GM23338 (cell line): Measurements from ENCODE around the gene RNF19B. TPM values are rescaled to one million over a fixed set of nuclear protein-coding genes. Genes with fewer than 3 reads are reported as not detected.

Source experiments
- ATAC-seq: fragments of 200-7000 bp; cut with Tn5 transposase; 3 replicates; pipeline ENCODE4 v1.9.1; 2020
- DNase-seq: peaks from one replicate; pipeline ENCODE4 v3.0.0-alpha.2; 2015; ENCODE audit warnings: low spot score
- H2AFZ ChIP-seq: fragments of 200-600 bp; sonication (generic); 2 replicates; pipeline ENCODE4 v1.8.0; 2016; ENCODE audit warnings: antibody characterized with exemption, mild to moderate bottlenecking, moderate library complexity
- H3F3A ChIP-seq: fragments of 200-600 bp; sonication (generic); replicated peaks from 2 replicates; pipeline ENCODE4 v1.8.0; 2017; ENCODE audit warnings: antibody characterized with exemption, mixed run types, low read depth
- H3K27ac ChIP-seq: fragments of 200-600 bp; sonication (generic); 2 replicates; pipeline ENCODE4 v1.6.1; 2016; ENCODE audit warnings: low read depth
- H3K27me3 ChIP-seq: fragments of 200-600 bp; sonication (generic); 2 replicates; pipeline ENCODE4 v1.8.0; 2016; ENCODE audit warnings: mild to moderate bottlenecking, mixed run types, moderate library complexity; ENCODE audit not compliant: insufficient read depth
- H3K36me3 ChIP-seq: fragments of 200-600 bp; sonication (generic); 2 replicates; pipeline ENCODE4 v1.8.0; 2016; ENCODE audit warnings: mild to moderate bottlenecking; ENCODE audit not compliant: insufficient read depth
- H3K4me1 ChIP-seq: fragments of 200-600 bp; sonication (generic); 2 replicates; pipeline ENCODE4 v1.8.0; 2016; ENCODE audit warnings: mild to moderate bottlenecking, moderate library complexity; ENCODE audit not compliant: insufficient read depth
- H3K4me2 ChIP-seq: fragments of 200-600 bp; sonication (generic); 2 replicates; pipeline ENCODE4 v1.7.1; 2017; ENCODE audit warnings: mixed run types
- H3K4me3 ChIP-seq: fragments of 200-600 bp; sonication (generic); 2 replicates; pipeline ENCODE4 v1.6.1; 2016; ENCODE audit warnings: mixed run types
- H3K79me2 ChIP-seq: fragments of 200-600 bp; sonication (generic); replicated peaks from 2 replicates; pipeline ENCODE4 v1.8.0; 2017; ENCODE audit warnings: mild to moderate bottlenecking; ENCODE audit not compliant: insufficient read depth
- H3K9me2 ChIP-seq: fragments of 200-600 bp; sonication (generic); 2 replicates; pipeline ENCODE4 v1.8.0; 2017; ENCODE audit not compliant: insufficient read depth
- H4K20me1 ChIP-seq: fragments of 200-600 bp; sonication (generic); replicated peaks from 2 replicates; pipeline ENCODE4 v1.8.0; 2017; ENCODE audit warnings: mild to moderate bottlenecking; ENCODE audit not compliant: insufficient read depth
- H3K27ac Mint-ChIP-seq: 2 replicates; pipeline ENCODE4 v1.8.0; 2020; ENCODE audit warnings: inconsistent platforms, mild to moderate bottlenecking, moderate library complexity, mixed read lengths
- H3K27me3 Mint-ChIP-seq: 3 replicates; pipeline ENCODE4 v1.8.0; 2022; ENCODE audit warnings: low read depth, mild to moderate bottlenecking, moderate library complexity, mixed read lengths, inconsistent platforms; ENCODE audit not compliant: insufficient read depth, poor library complexity
- H3K36me3 Mint-ChIP-seq: 3 replicates; pipeline ENCODE4 v1.8.0; 2021; ENCODE audit warnings: low read depth, mild to moderate bottlenecking, inconsistent platforms, moderate library complexity, mixed read lengths
- H3K4me1 Mint-ChIP-seq: 3 replicates; pipeline ENCODE4 v1.8.0; 2020; ENCODE audit warnings: mild to moderate bottlenecking, inconsistent platforms, mixed read lengths
- H3K4me3 Mint-ChIP-seq: 3 replicates; pipeline ENCODE4 v1.8.0; 2021; ENCODE audit warnings: moderate library complexity, mild to moderate bottlenecking, inconsistent platforms, mixed read lengths
- H3K9me3 Mint-ChIP-seq: 3 replicates; pipeline ENCODE4 v1.8.0; 2020; ENCODE audit warnings: moderate library complexity, mild to moderate bottlenecking, inconsistent platforms, mixed read lengths
- CREB1 ChIP-seq: fragments of 250-450 bp; sonication (Bioruptor Pico); IDR thresholded peaks from 2 replicates; pipeline ENCODE4 v1.5.0; 2020; ENCODE audit warnings: low read depth, mild to moderate bottlenecking, moderate library complexity
- ETS1 ChIP-seq: IDR thresholded peaks from 2 replicates; pipeline ENCODE4 v1.6.1; 2016; ENCODE audit warnings: antibody characterized with exemption
- EZH2 ChIP-seq: fragments of 200-600 bp; sonication (generic); IDR thresholded peaks from one replicate; pipeline ENCODE4 v1.8.0; 2017; ENCODE audit warnings: antibody characterized with exemption, mild to moderate bottlenecking, low read depth; ENCODE audit not compliant: unreplicated experiment
- EZH2phosphoT487 ChIP-seq: fragments of 200-600 bp; sonication (generic); IDR thresholded peaks from one replicate; pipeline ENCODE4 v1.8.1; 2018; ENCODE audit warnings: antibody characterized with exemption; ENCODE audit not compliant: unreplicated experiment
- JUNB ChIP-seq: IDR thresholded peaks from one replicate; pipeline ENCODE4 v1.6.1; 2016; ENCODE audit warnings: antibody characterized with exemption; ENCODE audit not compliant: unreplicated experiment
- NANOG ChIP-seq: IDR thresholded peaks from 2 replicates; pipeline ENCODE4 v1.6.1; 2016; ENCODE audit warnings: antibody characterized with exemption, borderline replicate concordance
- POLR2AphosphoS5 ChIP-seq: IDR thresholded peaks from 2 replicates; pipeline ENCODE4 v1.6.1; 2016; ENCODE audit warnings: antibody characterized with exemption, low read depth
- REST ChIP-seq: IDR thresholded peaks from one replicate; pipeline ENCODE4 v1.6.1; 2018; ENCODE audit warnings: antibody characterized with exemption; ENCODE audit not compliant: unreplicated experiment
- STAT1 ChIP-seq: IDR thresholded peaks from one replicate; pipeline ENCODE4 v1.6.1; 2016; ENCODE audit warnings: antibody characterized with exemption; ENCODE audit not compliant: unreplicated experiment
- ZNF114 ChIP-seq: fragments of 250-450 bp; sonication (Bioruptor Pico); IDR thresholded peaks from 2 replicates; pipeline ENCODE4 v1.5.0; 2020; ENCODE audit warnings: mild to moderate bottlenecking, moderate library complexity
- ZNF331 ChIP-seq: fragments of 250-450 bp; sonication (Bioruptor Pico); IDR thresholded peaks from 2 replicates; pipeline ENCODE4 v1.5.0; 2020; ENCODE audit warnings: low read depth, mild to moderate bottlenecking, moderate library complexity
- ZNF462 ChIP-seq: fragments of 250-450 bp; sonication (Bioruptor Pico); IDR thresholded peaks from 2 replicates; pipeline ENCODE4 v1.5.0; 2020; ENCODE audit warnings: mild to moderate bottlenecking, moderate library complexity
- polyA plus RNA-seq: library from polyadenylated mRNA; unstranded; fragments of >200 nt; fragmentation: Nextera tagmentation; extraction: Ambion mirVana; gene quantifications from 2 replicates; pipeline ENCODE4 v1.2.1, GENCODE V29; 2016
- total RNA-seq: library from RNA; depleted of rRNA; stranded (reverse); fragments of >200 nt; shearing (Covaris generic); gene quantifications from 2 replicates; pipeline ENCODE4 v1.2.3, GENCODE V29; 2014
- TF ChIP-seq, protein P1 (sequence below), 2 experiments: fragments of 200-600 bp in 1 of 2; sonication (generic) in 1 of 2; conservative IDR thresholded peaks; 2 replicates each; pipeline versions ENCODE4 v1.5.1 to v1.6.1; 2016 to 2017; ENCODE audit warnings: antibody characterized with exemption in 2 of 2, low read depth in 2 of 2, mild to moderate bottlenecking in 2 of 2, moderate library complexity in 1 of 2

Gene RNF19B
- total and polyA plus RNA-seq, 2 experiments from 2014 or later: 2.9 to 11.9 TPM

- no peaks in the 10 kb centered on the region for H3K36me3 Mint-ChIP-seq
- H3K27me3 Mint-ChIP-seq: peaks cover 16% of the 10 kb centered on the region
- no peak overlapping the region for H3K4me3 Mint-ChIP-seq
- H3K36me3 ChIP-seq: no peaks in the 10 kb centered on the region
- no peaks in the 10 kb centered on the region for H3K27me3 ChIP-seq
- no peak overlapping the region for H3K4me3 ChIP-seq
- ATAC-seq (no peak), DNase-seq (no peak)
- H2AFZ ChIP-seq: no peak overlapping the region
- TF ChIP-seq EZH2 (no peak), JUNB (no peak), POLR2AphosphoS5 (no peak), EZH2phosphoT487 (no peak), ETS1 (no peak), REST (no peak), ZNF331 (no peak), ZNF114 (no peak), STAT1 (no peak), CREB1 (CRISPR knock-in tag) (no peak), ZNF462 (CRISPR knock-in tag) (no peak), NANOG (no peak)
- TF ChIP-seq, protein P1, sequence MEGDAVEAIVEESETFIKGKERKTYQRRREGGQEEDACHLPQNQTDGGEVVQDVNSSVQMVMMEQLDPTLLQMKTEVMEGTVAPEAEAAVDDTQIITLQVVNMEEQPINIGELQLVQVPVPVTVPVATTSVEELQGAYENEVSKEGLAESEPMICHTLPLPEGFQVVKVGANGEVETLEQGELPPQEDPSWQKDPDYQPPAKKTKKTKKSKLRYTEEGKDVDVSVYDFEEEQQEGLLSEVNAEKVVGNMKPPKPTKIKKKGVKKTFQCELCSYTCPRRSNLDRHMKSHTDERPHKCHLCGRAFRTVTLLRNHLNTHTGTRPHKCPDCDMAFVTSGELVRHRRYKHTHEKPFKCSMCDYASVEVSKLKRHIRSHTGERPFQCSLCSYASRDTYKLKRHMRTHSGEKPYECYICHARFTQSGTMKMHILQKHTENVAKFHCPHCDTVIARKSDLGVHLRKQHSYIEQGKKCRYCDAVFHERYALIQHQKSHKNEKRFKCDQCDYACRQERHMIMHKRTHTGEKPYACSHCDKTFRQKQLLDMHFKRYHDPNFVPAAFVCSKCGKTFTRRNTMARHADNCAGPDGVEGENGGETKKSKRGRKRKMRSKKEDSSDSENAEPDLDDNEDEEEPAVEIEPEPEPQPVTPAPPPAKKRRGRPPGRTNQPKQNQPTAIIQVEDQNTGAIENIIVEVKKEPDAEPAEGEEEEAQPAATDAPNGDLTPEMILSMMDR (conservative IDR thresholded peaks at IDR 0.05; ENCODE audit: low read depth in 2 of 2): no peak
- H3K4me1 Mint-ChIP-seq: peaks cover 22% of the 10 kb centered on the region
- H3K9me2 ChIP-seq: no peaks in the 10 kb centered on the region
- no peaks in the 10 kb centered on the region for H3K79me2 ChIP-seq
- no peaks in the 10 kb centered on the region for H4K20me1 ChIP-seq
- H3K4me2 ChIP-seq: no peak overlapping the region
- peaks cover 7% of the 10 kb centered on the region; the same call in 1 of the 2 replicates for H3K4me1 ChIP-seq
- no peak overlapping the region for H3K27ac ChIP-seq
- H3K27ac Mint-ChIP-seq: no peak overlapping the region
- H3F3A ChIP-seq: no peaks in the 10 kb centered on the region
- H3K9me3 Mint-ChIP-seq: no peaks in the 10 kb centered on the region
Observed at GRCh38 chr1:32990887-32991286, 26.3 kb upstream of the RNF19B start.
